H1 (cell line): ENCODE results near the gene CDK5RAP2. TPM values are rescaled to one million over a fixed set of nuclear protein-coding genes. Genes with fewer than 3 reads are reported as not detected.

Experiments used
- CTCF ChIA-PET: fragments of 300-600 bp; sonication (Branson Sonifier 250); formaldehyde crosslinking; loops from one replicate; lab custom pipeline; 2021; ENCODE audit not compliant: partially characterized antibody; lab: Charles Lee
- POLR2A ChIA-PET: fragments of 300-600 bp; sonication (Branson Sonifier 250); formaldehyde crosslinking; loops from one replicate; lab custom pipeline; 2021; ENCODE audit warnings: inconsistent platforms; ENCODE audit not compliant: partially characterized antibody; lab: Charles Lee
- DNase-seq, 2 experiments: peaks; one replicate each; pipeline versions ENCODE4 v3.0.0 to v3.0.0-alpha.2; 2010 to 2022; ENCODE audit warnings: low spot score in 2 of 2, low read depth in 1 of 2, mixed read lengths in 1 of 2
- FAIRE-seq: peaks from 2 replicates; lab custom pipeline; 2011; peaks lifted over from hg19 to GRCh38; lab: Jason Lieb, UNC
- H2AFZ ChIP-seq: 2 replicates; pipeline ENCODE4 v1.8.1; 2012; ENCODE audit warnings: low read length, inconsistent platforms
- H2AK5ac ChIP-seq: 2 replicates; pipeline ENCODE4 v1.6.1; 2013; ENCODE audit warnings: low read depth, low read length
- H2BK120ac ChIP-seq: replicated peaks from 2 replicates; pipeline ENCODE3; 2013; ENCODE audit warnings: low read depth, low read length, inconsistent platforms
- H2BK12ac ChIP-seq: 2 replicates; pipeline ENCODE4 v1.6.1; 2013; ENCODE audit warnings: low read depth, low read length
- H2BK15ac ChIP-seq: 2 replicates; pipeline ENCODE4 v1.6.1; 2013; ENCODE audit warnings: low read length
- H2BK20ac ChIP-seq: 2 replicates; pipeline ENCODE4 v1.6.1; 2013; ENCODE audit warnings: low read length
- H2BK5ac ChIP-seq: 2 replicates; pipeline ENCODE4 v1.6.1; 2013; ENCODE audit warnings: low read depth, low read length
- H3K14ac ChIP-seq: 2 replicates; pipeline ENCODE4 v1.6.1; 2013; ENCODE audit warnings: inconsistent platforms; ENCODE audit not compliant: insufficient read length
- H3K18ac ChIP-seq: 2 replicates; pipeline ENCODE4 v1.6.1; 2013; ENCODE audit warnings: low read length; ENCODE audit errors: extremely low read depth
- H3K23ac ChIP-seq: 2 replicates; pipeline ENCODE4 v1.6.1; 2013; ENCODE audit warnings: inconsistent platforms; ENCODE audit not compliant: insufficient read length
- H3K23me2 ChIP-seq: 2 replicates; pipeline ENCODE4 v1.6.1; 2013; ENCODE audit warnings: low read depth, low read length
- H3K27ac ChIP-seq: 2 replicates; pipeline ENCODE4 v1.6.1; 2011; ENCODE audit warnings: low read depth, low read length, inconsistent platforms
- H3K27me3 ChIP-seq, 4 experiments: replicated peaks in 1 of 4; 1 replicate in 1 of 4; 2 replicates in 3 of 4; pipeline versions ENCODE4 v1.6.1 to v1.8.1; 2011 to 2013; ENCODE audit warnings: low read length in 3 of 4, mild to moderate bottlenecking in 3 of 4, inconsistent platforms in 2 of 4, mixed read lengths in 2 of 4, moderate library complexity in 1 of 4; ENCODE audit not compliant: control insufficient read depth in 3 of 4, insufficient read depth in 3 of 4; ENCODE audit errors: extremely low read depth in 1 of 4
- H3K36me3 ChIP-seq, 4 experiments: 2 replicates each; pipeline versions ENCODE4 v1.6.1 to v1.8.1; 2011 to 2013; ENCODE audit warnings: mild to moderate bottlenecking in 4 of 4, low read length in 3 of 4, moderate library complexity in 2 of 4, control low read depth in 1 of 4, inconsistent platforms in 1 of 4; ENCODE audit not compliant: insufficient read depth in 4 of 4, control insufficient read depth in 2 of 4
- H3K4ac ChIP-seq: replicated peaks from 2 replicates; pipeline ENCODE3; 2013; ENCODE audit warnings: low read length, low read depth, mixed read lengths, inconsistent platforms; ENCODE audit not compliant: insufficient read length
- H3K4me1 ChIP-seq, 4 experiments: replicated peaks in 1 of 4; 1 replicate in 1 of 4; 2 replicates in 3 of 4; pipeline versions ENCODE4 v1.6.1 to v1.8.1; 2011 to 2013; ENCODE audit warnings: low read length in 3 of 4, inconsistent platforms in 2 of 4, mixed read lengths in 1 of 4; ENCODE audit not compliant: insufficient read depth in 4 of 4, control insufficient read depth in 3 of 4
- H3K4me2 ChIP-seq, 2 experiments: 2 replicates each; pipeline versions ENCODE4 v1.6.1 to v1.8.1; 2011 to 2013; ENCODE audit warnings: low read depth in 2 of 2, low read length in 2 of 2, control low read depth in 1 of 2, inconsistent platforms in 1 of 2, mild to moderate bottlenecking in 1 of 2; ENCODE audit not compliant: insufficient read depth in 1 of 2
- H3K4me3 ChIP-seq, 4 experiments: fragments of 200-600, 300-600 bp in 1 of 4; sonication (generic), shearing (Covaris generic), sonication (Bioruptor Twin) in 1 of 4; 2 replicates each; pipeline versions ENCODE4 v1.5.1 to v1.8.1; 2011 to 2016; ENCODE audit warnings: low read length in 4 of 4, low read depth in 3 of 4, control low read depth in 2 of 4, inconsistent platforms in 2 of 4, mild to moderate bottlenecking in 2 of 4, mixed read lengths in 1 of 4, moderate library complexity in 1 of 4; ENCODE audit not compliant: insufficient read depth in 2 of 4; ENCODE audit errors: extremely low read depth in 1 of 4
- H3K56ac ChIP-seq: replicated peaks from 2 replicates; pipeline ENCODE3; 2013; ENCODE audit warnings: low read depth, mild to moderate bottlenecking, mixed read lengths, low read length, inconsistent platforms; ENCODE audit not compliant: insufficient read length
- H3K79me1 ChIP-seq: 2 replicates; pipeline ENCODE4 v1.6.1; 2013; ENCODE audit warnings: low read depth, low read length, control low read depth
- H3K79me2 ChIP-seq, 2 experiments: 2 replicates each; pipeline versions ENCODE4 v1.6.1 to v1.8.1; 2012 to 2013; ENCODE audit warnings: low read length in 2 of 2, mild to moderate bottlenecking in 2 of 2, inconsistent platforms in 1 of 2; ENCODE audit not compliant: insufficient read depth in 2 of 2, control insufficient read depth in 1 of 2
- H3K9ac ChIP-seq, 4 experiments: replicated peaks in 1 of 4; 1 replicate in 1 of 4; 2 replicates in 3 of 4; pipeline versions ENCODE4 v1.6.1 to v1.8.1; 2011 to 2013; ENCODE audit warnings: low read depth in 3 of 4, low read length in 3 of 4, control low read depth in 2 of 4, mild to moderate bottlenecking in 2 of 4, moderate library complexity in 2 of 4, inconsistent platforms in 1 of 4; ENCODE audit errors: extremely low read depth in 1 of 4
- H3K9me3 ChIP-seq, 2 experiments: 2 replicates each; pipeline versions ENCODE4 v1.6.1 to v1.8.1; 2012 to 2013; ENCODE audit warnings: mild to moderate bottlenecking in 2 of 2, moderate library complexity in 2 of 2, control low read depth in 1 of 2, inconsistent platforms in 1 of 2, low read depth in 1 of 2, low read length in 1 of 2, mixed read lengths in 1 of 2; ENCODE audit not compliant: insufficient read depth in 2 of 2
- H4K20me1 ChIP-seq, 2 experiments: replicated peaks in 1 of 2; 2 replicates each; pipeline versions ENCODE3 to v1.8.1; 2011 to 2013; ENCODE audit warnings: inconsistent platforms in 2 of 2, low read length in 2 of 2, mild to moderate bottlenecking in 1 of 2; ENCODE audit not compliant: insufficient read depth in 2 of 2, control insufficient read depth in 1 of 2
- H4K5ac ChIP-seq: 2 replicates; pipeline ENCODE4 v1.6.1; 2013; ENCODE audit warnings: low read length, low read depth, mixed read lengths, inconsistent platforms; ENCODE audit not compliant: insufficient read length
- H4K8ac ChIP-seq: 2 replicates; pipeline ENCODE4 v1.8.0; 2013; ENCODE audit warnings: mild to moderate bottlenecking, moderate library complexity, low read length, inconsistent platforms; ENCODE audit not compliant: insufficient read depth; ENCODE audit errors: extremely low read depth
- H4K91ac ChIP-seq: replicated peaks from 2 replicates; pipeline ENCODE3; 2013; ENCODE audit warnings: low read length, mixed read lengths, inconsistent platforms; ENCODE audit not compliant: insufficient read length
- BACH1 ChIP-seq: IDR thresholded peaks from 2 replicates; pipeline ENCODE4 v1.6.1; 2012; ENCODE audit warnings: low read length, improper control_type of control experiment
- CREB1 ChIP-seq: IDR thresholded peaks from 2 replicates; pipeline ENCODE4 v1.6.1; 2012; ENCODE audit warnings: inconsistent platforms
- GABPA ChIP-seq: IDR thresholded peaks from 2 replicates; pipeline ENCODE4 v1.6.1; 2011; ENCODE audit warnings: mild to moderate bottlenecking, low read length, moderate library complexity, borderline replicate concordance; ENCODE audit not compliant: insufficient read depth
- JUND ChIP-seq: IDR thresholded peaks from 2 replicates; pipeline ENCODE4 v1.6.1; 2011; ENCODE audit warnings: mild to moderate bottlenecking, improper control_type of control experiment, low read length
- RBBP5 ChIP-seq: IDR thresholded peaks from 2 replicates; pipeline ENCODE4 v1.7.1; 2012; ENCODE audit warnings: low read depth, mild to moderate bottlenecking, inconsistent platforms, low read length, moderate library complexity, borderline replicate concordance
- SP4 ChIP-seq: IDR thresholded peaks from 2 replicates; pipeline ENCODE4 v1.6.1; 2012; ENCODE audit warnings: low read length, inconsistent platforms
- TAF7 ChIP-seq: optimal IDR thresholded peaks from 2 replicates; pipeline ENCODE3; 2011; ENCODE audit warnings: low read depth, mild to moderate bottlenecking, inconsistent platforms, low read length, moderate library complexity, borderline replicate concordance
- WGBS, 2 experiments: shearing (Covaris generic) in 1 of 2; methylation state at CpG; one replicate each; pipeline versions ENCODE4 v1.1.6 to v1.1.7; 2013 to 2015; ENCODE audit warnings: low lambda C conversion rate in 2 of 2, mixed read lengths in 2 of 2, inconsistent platforms in 1 of 2, low coverage in 1 of 2, missing lambda C conversion rate in 1 of 2; ENCODE audit not compliant: insufficient replicate concordance in 2 of 2, insufficient coverage in 1 of 2, insufficient read length in 1 of 2; ENCODE audit errors: extremely low coverage in 1 of 2, missing lambda C conversion rate in 1 of 2; 5-methylcytosine and 5-hydroxymethylcytosine counted together
- polyA plus RNA-seq, 7 experiments: library from polyadenylated mRNA; depleted of rRNA in 3 of 7; stranded (reverse) in 5 of 7; unstranded in 2 of 7; fragments of >200 nt in 5 of 7; fragments of 200-250 nt in 2 of 7; gene quantifications; 1 replicate in 5 of 7; 2 replicates in 1 of 7; 4 replicates in 1 of 7; pipeline versions ENCODE4 v1.2.1 to v1.2.3, GENCODE V29; 2011 to 2013; ENCODE audit warnings: missing spikeins in 2 of 7, mixed read lengths in 2 of 7
- total RNA-seq: library from RNA; stranded (reverse); fragmentation: NEBNext Ultra II Directional; extraction: Animal tissue kit (Norgen Biotek cat#: 25700); gene quantifications from 2 replicates; pipeline ENCODE4 v1.2.1, GENCODE V29; 2021
- TF ChIP-seq, protein P1 (sequence below): IDR thresholded peaks from 2 replicates; pipeline ENCODE4 v1.6.1; 2012; ENCODE audit warnings: inconsistent platforms

The CDK5RAP2 gene
- total and polyA plus RNA-seq, 2 of the 8 experiments (the other 6 are each of a cell fraction or from before 2014, with no cell fraction given) = 19.8 to 49.4 TPM

GRCh38 chr9:120464176-120464886, 115.6 kb downstream of the CDK5RAP2 start:
- Histone ChIP-seq H3K79me2 (no peaks in the 10 kb centered on the region), H4K5ac (no peak overlapping the region), H2BK5ac (no peak overlapping the region), H3K4me2 (no peak overlapping the region), H2BK120ac (no peak overlapping the region), H3K27ac (no peak overlapping the region), H3K4me3 (no peak overlapping the region), H2BK20ac (no peak overlapping the region), H4K20me1 (peaks cover 0 to 1% of the 10 kb centered on the region in 2 experiments), H4K8ac (no peak overlapping the region), H3K9ac (no peak overlapping the region), H3K27me3 (no peaks in the 10 kb centered on the region), H2AK5ac (no peak overlapping the region), H3K79me1 (no peaks in the 10 kb centered on the region; the same call in 1 of the 2 replicates), H3K23me2 (no peaks in the 10 kb centered on the region; the same call in 1 of the 2 replicates), H3K14ac (no peak overlapping the region), H4K91ac (no peak overlapping the region), H2AFZ (no peak overlapping the region), H2BK12ac (no peak overlapping the region), H3K18ac (no peak overlapping the region), H3K9me3 (no peaks in the 10 kb centered on the region), H3K56ac (no peak overlapping the region), H2BK15ac (no peak overlapping the region), H3K4me1 (peaks cover 0 to 3% (median 0%) of the 10 kb centered on the region in 4 experiments; a peak in 1 of 7 replicates), H3K23ac (no peak overlapping the region), H3K36me3 (peaks cover 0 to 14% (median 11%) of the 10 kb centered on the region in 4 experiments; a peak in 6 of 8 replicates), H3K4ac (no peak overlapping the region)
- WGBS, 2 experiments = 91% methylated on average over 6 of the region's 6 CpGs; no CpG with 5 or more reads in 1 of the 2 experiments
- FAIRE-seq (no peak), DNase-seq (no peak)
- no peak for TF ChIP-seq SP4
- no peak for TF ChIP-seq CREB1
- no peak for TF ChIP-seq JUND
- TF ChIP-seq RBBP5 = no peak
- no peak for TF ChIP-seq BACH1
- no peak for TF ChIP-seq TAF7
- TF ChIP-seq, protein P1, sequence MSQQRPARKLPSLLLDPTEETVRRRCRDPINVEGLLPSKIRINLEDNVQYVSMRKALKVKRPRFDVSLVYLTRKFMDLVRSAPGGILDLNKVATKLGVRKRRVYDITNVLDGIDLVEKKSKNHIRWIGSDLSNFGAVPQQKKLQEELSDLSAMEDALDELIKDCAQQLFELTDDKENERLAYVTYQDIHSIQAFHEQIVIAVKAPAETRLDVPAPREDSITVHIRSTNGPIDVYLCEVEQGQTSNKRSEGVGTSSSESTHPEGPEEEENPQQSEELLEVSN = no peak
- TF ChIP-seq GABPA = no peak
- ChIA-PET POLR2A (no interaction called here), CTCF (interaction anchor here (1.2 to 3.2 kb wide), 2 partner anchors 9 to 13 kb away, joined by 4 to 9 read pairs; no protein-coding TSS in a partner anchor)
